Mononuclear cell (primary cell): ENCODE measurements around the gene NOX3. TPM values are rescaled to one million over a fixed set of nuclear protein-coding genes. Genes with fewer than 3 reads are reported as not detected.
"Not testable (repeated sequence)": the region's sequence is repeated elsewhere in the genome, so short reads cannot be mapped to it uniquely, and the experiment has no call there.

Experiments
- H3K27me3 ChIP-seq: 2 replicates; pipeline ENCODE4 v1.6.0; 2011; ENCODE audit warnings: low read length, control low read depth; ENCODE audit not compliant: insufficient read depth
- H3K4me1 ChIP-seq: 2 replicates; pipeline ENCODE4 v1.5.1; 2011; ENCODE audit warnings: mild to moderate bottlenecking, low read length, control low read depth; ENCODE audit not compliant: insufficient read depth
- H3K4me3 ChIP-seq: 2 replicates; pipeline ENCODE4 v1.5.1; 2011; ENCODE audit warnings: mild to moderate bottlenecking, low read length, moderate library complexity
- H3K9me3 ChIP-seq: 2 replicates; pipeline ENCODE4 v1.5.1; 2011; ENCODE audit warnings: low read depth, mild to moderate bottlenecking, control low read depth, low read length
- total RNA-seq: library from RNA; depleted of rRNA; stranded (reverse); fragments of >200 nt; gene quantifications from one replicate; pipeline ENCODE4 v1.2.3, GENCODE V29; 2012

The NOX3 gene
- total RNA-seq: not detected

- Histone ChIP-seq H3K4me1 (no peaks in the 10 kb centered on the region), H3K4me3 (no peak within 1 kb of the TSS), H3K9me3 (no peaks in the 10 kb centered on the region), H3K27me3 (no peaks in the 10 kb centered on the region)
These were observed at the start of gene NOX3 for GRCh38 chr6:155455766-155456165. TSS of gene NOX3 (minus strand) at chr6:155455839. CDS start at chr6:155455800, 39 bp downstream.

GRCh38 chr6:155504848-155505607 is 49.4 kb upstream of the NOX3 start:
- Histone ChIP-seq H3K9me3 (no peaks in the 10 kb centered on the region), H3K4me3 (no peak overlapping the region), H3K27me3 (no peaks in the 10 kb centered on the region), H3K4me1 (no peaks in the 10 kb centered on the region)

- Histone ChIP-seq H3K27me3 (no peaks in the 10 kb centered on the region), H3K4me3 (no peak overlapping the region), H3K9me3 (no peaks in the 10 kb centered on the region), H3K4me1 (no peaks in the 10 kb centered on the region)
These were observed 46.8 kb upstream of the NOX3 start for GRCh38 chr6:155502393-155502792.

GRCh38 chr6:155499574-155499973 is 43.9 kb upstream of the NOX3 start:
- no peaks in the 10 kb centered on the region for H3K27me3 ChIP-seq
- H3K4me1 ChIP-seq: no peaks in the 10 kb centered on the region
- no peak overlapping the region for H3K4me3 ChIP-seq
- no peaks in the 10 kb centered on the region for H3K9me3 ChIP-seq

GRCh38 chr6:155498370-155498769 is 42.7 kb upstream of the NOX3 start:
- no peaks in the 10 kb centered on the region for H3K27me3 ChIP-seq
- no peaks in the 10 kb centered on the region for H3K9me3 ChIP-seq
- H3K4me1 ChIP-seq: no peaks in the 10 kb centered on the region
- no peak overlapping the region for H3K4me3 ChIP-seq

GRCh38 chr6:155497273-155497672 is 41.6 kb upstream of the NOX3 start:
- no peak overlapping the region for H3K4me3 ChIP-seq
- no peaks in the 10 kb centered on the region for H3K4me1 ChIP-seq
- no peaks in the 10 kb centered on the region for H3K9me3 ChIP-seq
- H3K27me3 ChIP-seq: no peaks in the 10 kb centered on the region

- H3K9me3 ChIP-seq: no peaks in the 10 kb centered on the region
- H3K4me1 ChIP-seq: no peaks in the 10 kb centered on the region
- H3K27me3 ChIP-seq: no peaks in the 10 kb centered on the region
- H3K4me3 ChIP-seq: no peak overlapping the region
These were observed 39.6 kb upstream of the NOX3 start for GRCh38 chr6:155495011-155495768.

GRCh38 chr6:155493694-155494143 is 38.1 kb upstream of the NOX3 start:
- no peaks in the 10 kb centered on the region for H3K27me3 ChIP-seq
- H3K4me3 ChIP-seq: no peak overlapping the region
- H3K9me3 ChIP-seq: no peaks in the 10 kb centered on the region
- no peaks in the 10 kb centered on the region for H3K4me1 ChIP-seq

GRCh38 chr6:155493026-155493693 is 37.5 kb upstream of the NOX3 start:
- Histone ChIP-seq H3K4me3 (no peak overlapping the region), H3K4me1 (no peaks in the 10 kb centered on the region), H3K9me3 (no peaks in the 10 kb centered on the region), H3K27me3 (no peaks in the 10 kb centered on the region)

- Histone ChIP-seq H3K4me1 (no peaks in the 10 kb centered on the region), H3K4me3 (no peak overlapping the region), H3K27me3 (no peaks in the 10 kb centered on the region), H3K9me3 (no peaks in the 10 kb centered on the region)
These were observed 36.6 kb upstream of the NOX3 start for GRCh38 chr6:155492061-155492735.

GRCh38 chr6:155491421-155491820 is 35.8 kb upstream of the NOX3 start:
- no peaks in the 10 kb centered on the region for H3K4me1 ChIP-seq
- H3K27me3 ChIP-seq: no peaks in the 10 kb centered on the region
- no peak overlapping the region for H3K4me3 ChIP-seq
- no peaks in the 10 kb centered on the region for H3K9me3 ChIP-seq

- not testable (repeated sequence) for H3K4me3 ChIP-seq, H3K9me3 ChIP-seq, H3K27me3 ChIP-seq, H3K4me1 ChIP-seq
These were observed 32.6 kb upstream of the NOX3 start for GRCh38 chr6:155488197-155488596.

- H3K4me1 ChIP-seq: no peaks in the 10 kb centered on the region
- H3K9me3 ChIP-seq: no peaks in the 10 kb centered on the region
- H3K27me3 ChIP-seq: no peaks in the 10 kb centered on the region
- H3K4me3 ChIP-seq: no peak overlapping the region
These were observed 31.9 kb upstream of the NOX3 start for GRCh38 chr6:155487371-155488130.

- no peaks in the 10 kb centered on the region for H3K27me3 ChIP-seq
- no peaks in the 10 kb centered on the region for H3K4me1 ChIP-seq
- H3K4me3 ChIP-seq: no peak overlapping the region
- no peaks in the 10 kb centered on the region for H3K9me3 ChIP-seq
These were observed 31.2 kb upstream of the NOX3 start for GRCh38 chr6:155486721-155487294.
